Measurements from ENCODE around the gene CREM. TPM values are rescaled to one million over a fixed set of nuclear protein-coding genes. Genes with fewer than 3 reads are reported as not detected.

CREM gene
- total and polyA plus RNA-seq, 4 donors = 26.8 to 44.7 (median 38.3) TPM

- Histone ChIP-seq H3K4me3 (no peak overlapping the region), H3K36me3 (ENCODE audit: control insufficient read depth in 4 of 4, insufficient read depth in 4 of 4, low read length in 4 of 4) (no peaks in the 10 kb centered on the region), H3K9me3 (ENCODE audit: control insufficient read depth in 4 of 4, insufficient read depth in 3 of 4, low read length in 3 of 4) (no peaks in the 10 kb centered on the region), H3K4me1 (ENCODE audit: control insufficient read depth in 5 of 5, insufficient read depth in 5 of 5, low read length in 5 of 5) (peaks cover 0 to 8% (median 6%) of the 10 kb centered on the region in 5 donors), H3K27ac (ENCODE audit: low read depth in 1 of 2, low read length in 1 of 2) (no peak overlapping the region), H3K9ac (ENCODE audit: insufficient read depth in 1 of 2, low read length in 2 of 2) (no peak overlapping the region), H3K27me3 (ENCODE audit: control insufficient read depth in 3 of 3, insufficient read depth in 3 of 3, low read length in 2 of 3) (no peaks in the 10 kb centered on the region)
- WGBS, 2 donors = 44 to 75% methylated on average over 5 of the region's 5 CpGs
- DNase-seq (no peak), ATAC-seq (ENCODE audit: insufficient read depth, low FRiP score) (no peak)
- no peak for TF ChIP-seq CTCF (IDR thresholded peaks at IDR 0.05; ENCODE audit: control extremely low read depth, extremely low read depth)
Measured at GRCh38 chr10:35135861-35136260, 9.2 kb downstream of the CREM start.

- no peak for TF ChIP-seq CTCF (IDR thresholded peaks at IDR 0.05; ENCODE audit: control extremely low read depth, extremely low read depth)
- no peak for ATAC-seq (ENCODE audit: insufficient read depth, low FRiP score)
- no peaks in the 10 kb centered on the region for H3K36me3 ChIP-seq (ENCODE audit: control insufficient read depth in 4 of 4, insufficient read depth in 4 of 4, low read length in 4 of 4)
- no peaks in the 10 kb centered on the region for H3K27me3 ChIP-seq (ENCODE audit: control insufficient read depth in 3 of 3, insufficient read depth in 3 of 3, low read length in 2 of 3)
- H3K9me3 ChIP-seq (ENCODE audit: control insufficient read depth in 4 of 4, insufficient read depth in 3 of 4, low read length in 3 of 4) = no peaks in the 10 kb centered on the region
- no peak overlapping the region for H3K9ac ChIP-seq (ENCODE audit: insufficient read depth in 1 of 2, low read length in 2 of 2)
- no peak overlapping the region for H3K4me3 ChIP-seq
- H3K27ac ChIP-seq (ENCODE audit: low read depth in 1 of 2, low read length in 1 of 2) = no peak overlapping the region
- 74 to 83% methylated on average over 4 of the region's 4 CpGs for WGBS, 2 donors
- no peak for DNase-seq
- H3K4me1 ChIP-seq (ENCODE audit: control insufficient read depth in 5 of 5, insufficient read depth in 5 of 5, low read length in 5 of 5) = peaks cover 0 to 11% (median 4%) of the 10 kb centered on the region in 5 donors
Measured at GRCh38 chr10:35136263-35136815, 9.7 kb downstream of the CREM start.

GRCh38 chr10:35140126-35140525 lies 13.5 kb downstream of the CREM start:
- no peaks in the 10 kb centered on the region for H3K9me3 ChIP-seq (ENCODE audit: control insufficient read depth in 4 of 4, insufficient read depth in 3 of 4, low read length in 3 of 4)
- ATAC-seq (ENCODE audit: insufficient read depth, low FRiP score) = no peak
- no peak overlapping the region for H3K9ac ChIP-seq (ENCODE audit: insufficient read depth in 1 of 2, low read length in 2 of 2)
- peaks cover 0 to 13% (median 4%) of the 10 kb centered on the region in 5 donors for H3K4me1 ChIP-seq (ENCODE audit: control insufficient read depth in 5 of 5, insufficient read depth in 5 of 5, low read length in 5 of 5)
- H3K4me3 ChIP-seq = no peak overlapping the region
- H3K27ac ChIP-seq (ENCODE audit: low read depth in 1 of 2, low read length in 1 of 2) = peak overlapping the region in 1 of 2 donors; percentile 4
- peak in 2 of 3 donors; percentile 37 to 62 for DNase-seq
- no peak for TF ChIP-seq CTCF (IDR thresholded peaks at IDR 0.05; ENCODE audit: control extremely low read depth, extremely low read depth)
- no peaks in the 10 kb centered on the region for H3K27me3 ChIP-seq (ENCODE audit: control insufficient read depth in 3 of 3, insufficient read depth in 3 of 3, low read length in 2 of 3)
- H3K36me3 ChIP-seq (ENCODE audit: control insufficient read depth in 4 of 4, insufficient read depth in 4 of 4, low read length in 4 of 4) = no peaks in the 10 kb centered on the region
- WGBS, 2 donors = 79 to 90% methylated on average over 6 of the region's 6 CpGs

- no peaks in the 10 kb centered on the region for H3K27me3 ChIP-seq (ENCODE audit: control insufficient read depth in 3 of 3, insufficient read depth in 3 of 3, low read length in 2 of 3)
- 65 to 77% methylated on average over 3 of the region's 3 CpGs for WGBS, 2 donors
- H3K9me3 ChIP-seq (ENCODE audit: control insufficient read depth in 4 of 4, insufficient read depth in 3 of 4, low read length in 3 of 4) = no peaks in the 10 kb centered on the region
- H3K4me1 ChIP-seq (ENCODE audit: control insufficient read depth in 5 of 5, insufficient read depth in 5 of 5, low read length in 5 of 5) = peaks cover 0 to 17% (median 4%) of the 10 kb centered on the region in 5 donors
- H3K27ac ChIP-seq (ENCODE audit: low read depth in 1 of 2, low read length in 1 of 2) = peak overlapping the region in 1 of 2 donors; percentile 4
- no peak overlapping the region for H3K9ac ChIP-seq (ENCODE audit: insufficient read depth in 1 of 2, low read length in 2 of 2)
- H3K36me3 ChIP-seq (ENCODE audit: control insufficient read depth in 4 of 4, insufficient read depth in 4 of 4, low read length in 4 of 4) = no peaks in the 10 kb centered on the region
- DNase-seq = peak in 1 of 3 donors; percentile 37
- ATAC-seq (ENCODE audit: insufficient read depth, low FRiP score) = no peak
- no peak for TF ChIP-seq CTCF (IDR thresholded peaks at IDR 0.05; ENCODE audit: control extremely low read depth, extremely low read depth)
- no peak overlapping the region for H3K4me3 ChIP-seq
Measured at GRCh38 chr10:35140727-35141126, 14.1 kb downstream of the CREM start.
